Stimulated activated CD4-positive, alpha-beta T cell treated with anti-CD3 and anti-CD28 coated beads, TNF-alpha, amount 100 ng/mL, for 1 hour (primary cell): Measurements from ENCODE around the gene GGCT.
"Not testable (repeated sequence)": the region's sequence is repeated elsewhere in the genome, so short reads cannot be mapped to it uniquely, and the experiment has no call there.

Experiments used
- DNase-seq, 3 donors: peaks; one replicate each; pipeline ENCODE4 v3.0.0-alpha.2; 2020; ENCODE audit warnings: low read depth in 3 of 3, low spot score in 1 of 3

The GGCT gene

GRCh38 chr7:30519122-30519521, 14.5 kb upstream of the GGCT start:
- no peak for DNase-seq

- no peak for DNase-seq
These were observed 11.1 kb upstream of the GGCT start for GRCh38 chr7:30515761-30516160.

- no peak for DNase-seq
These were observed 10.1 kb upstream of the GGCT start for GRCh38 chr7:30514776-30515175.

- DNase-seq = no peak
These were observed 9.5 kb upstream of the GGCT start for GRCh38 chr7:30514177-30514576.

- no peak for DNase-seq
These were observed 9.1 kb upstream of the GGCT start for GRCh38 chr7:30513762-30514161.

GRCh38 chr7:30511973-30512662, 7.5 kb upstream of the GGCT start:
- no peak for DNase-seq

- no peak for DNase-seq
These were observed 6.9 kb upstream of the GGCT start for GRCh38 chr7:30511494-30511893.

GRCh38 chr7:30510124-30511075, 5.8 kb upstream of the GGCT start:
- DNase-seq = no peak

GRCh38 chr7:30509171-30509857, 4.7 kb upstream of the GGCT start:
- DNase-seq = not testable (repeated sequence)

GRCh38 chr7:30507346-30507900, 2.8 kb upstream of the GGCT start:
- DNase-seq = not testable (repeated sequence)

- no peak for DNase-seq
These were observed 607 bp upstream of the GGCT start for GRCh38 chr7:30505174-30505697.

GRCh38 chr7:30503274-30504212, 1.1 kb downstream of the GGCT start:
- DNase-seq = no peak

- no peak for DNase-seq
These were observed 2.0 kb downstream of the GGCT start for GRCh38 chr7:30502470-30503251.

GRCh38 chr7:30501264-30501663, 3.4 kb downstream of the GGCT start:
- DNase-seq = no peak

- no peak for DNase-seq
These were observed 11.4 kb downstream of the GGCT start for GRCh38 chr7:30493228-30493627.

GRCh38 chr7:30491417-30491816, 13.2 kb downstream of the GGCT start:
- no peak for DNase-seq

GRCh38 chr7:30487371-30487770, 17.3 kb downstream of the GGCT start:
- no peak for DNase-seq

GRCh38 chr7:30485667-30486066, 19.0 kb downstream of the GGCT start:
- DNase-seq = no peak

GRCh38 chr7:30481416-30481815, 23.2 kb downstream of the GGCT start:
- DNase-seq = not testable (repeated sequence)
